GM23338 (cell line): Measurements from ENCODE around the gene LATS1. TPM values are rescaled to one million over a fixed set of nuclear protein-coding genes. Genes with fewer than 3 reads are reported as not detected.
"Not testable (repeated sequence)": the region's sequence is repeated elsewhere in the genome, so short reads cannot be mapped to it uniquely, and the experiment has no call there.

Source experiments
- ATAC-seq: fragments of 200-7000 bp; cut with Tn5 transposase; 3 replicates; pipeline ENCODE4 v1.9.1; 2020
- DNase-seq: peaks from one replicate; pipeline ENCODE4 v3.0.0-alpha.2; 2015; ENCODE audit warnings: low spot score
- H2AFZ ChIP-seq: fragments of 200-600 bp; sonication (generic); 2 replicates; pipeline ENCODE4 v1.8.0; 2016; ENCODE audit warnings: antibody characterized with exemption, mild to moderate bottlenecking, moderate library complexity
- H3F3A ChIP-seq: fragments of 200-600 bp; sonication (generic); replicated peaks from 2 replicates; pipeline ENCODE4 v1.8.0; 2017; ENCODE audit warnings: antibody characterized with exemption, mixed run types, low read depth
- H3K27ac ChIP-seq: fragments of 200-600 bp; sonication (generic); 2 replicates; pipeline ENCODE4 v1.6.1; 2016; ENCODE audit warnings: low read depth
- H3K27me3 ChIP-seq: fragments of 200-600 bp; sonication (generic); 2 replicates; pipeline ENCODE4 v1.8.0; 2016; ENCODE audit warnings: mild to moderate bottlenecking, mixed run types, moderate library complexity; ENCODE audit not compliant: insufficient read depth
- H3K36me3 ChIP-seq: fragments of 200-600 bp; sonication (generic); 2 replicates; pipeline ENCODE4 v1.8.0; 2016; ENCODE audit warnings: mild to moderate bottlenecking; ENCODE audit not compliant: insufficient read depth
- H3K4me1 ChIP-seq: fragments of 200-600 bp; sonication (generic); 2 replicates; pipeline ENCODE4 v1.8.0; 2016; ENCODE audit warnings: mild to moderate bottlenecking, moderate library complexity; ENCODE audit not compliant: insufficient read depth
- H3K4me2 ChIP-seq: fragments of 200-600 bp; sonication (generic); 2 replicates; pipeline ENCODE4 v1.7.1; 2017; ENCODE audit warnings: mixed run types
- H3K4me3 ChIP-seq: fragments of 200-600 bp; sonication (generic); 2 replicates; pipeline ENCODE4 v1.6.1; 2016; ENCODE audit warnings: mixed run types
- H3K79me2 ChIP-seq: fragments of 200-600 bp; sonication (generic); replicated peaks from 2 replicates; pipeline ENCODE4 v1.8.0; 2017; ENCODE audit warnings: mild to moderate bottlenecking; ENCODE audit not compliant: insufficient read depth
- H3K9me2 ChIP-seq: fragments of 200-600 bp; sonication (generic); 2 replicates; pipeline ENCODE4 v1.8.0; 2017; ENCODE audit not compliant: insufficient read depth
- H4K20me1 ChIP-seq: fragments of 200-600 bp; sonication (generic); replicated peaks from 2 replicates; pipeline ENCODE4 v1.8.0; 2017; ENCODE audit warnings: mild to moderate bottlenecking; ENCODE audit not compliant: insufficient read depth
- H3K27ac Mint-ChIP-seq: 2 replicates; pipeline ENCODE4 v1.8.0; 2020; ENCODE audit warnings: inconsistent platforms, mild to moderate bottlenecking, moderate library complexity, mixed read lengths
- H3K27me3 Mint-ChIP-seq: 3 replicates; pipeline ENCODE4 v1.8.0; 2022; ENCODE audit warnings: low read depth, mild to moderate bottlenecking, moderate library complexity, mixed read lengths, inconsistent platforms; ENCODE audit not compliant: insufficient read depth, poor library complexity
- H3K36me3 Mint-ChIP-seq: 3 replicates; pipeline ENCODE4 v1.8.0; 2021; ENCODE audit warnings: low read depth, mild to moderate bottlenecking, inconsistent platforms, moderate library complexity, mixed read lengths
- H3K4me1 Mint-ChIP-seq: 3 replicates; pipeline ENCODE4 v1.8.0; 2020; ENCODE audit warnings: mild to moderate bottlenecking, inconsistent platforms, mixed read lengths
- H3K4me3 Mint-ChIP-seq: 3 replicates; pipeline ENCODE4 v1.8.0; 2021; ENCODE audit warnings: moderate library complexity, mild to moderate bottlenecking, inconsistent platforms, mixed read lengths
- H3K9me3 Mint-ChIP-seq: 3 replicates; pipeline ENCODE4 v1.8.0; 2020; ENCODE audit warnings: moderate library complexity, mild to moderate bottlenecking, inconsistent platforms, mixed read lengths
- EZH2 ChIP-seq: fragments of 200-600 bp; sonication (generic); IDR thresholded peaks from one replicate; pipeline ENCODE4 v1.8.0; 2017; ENCODE audit warnings: antibody characterized with exemption, mild to moderate bottlenecking, low read depth; ENCODE audit not compliant: unreplicated experiment
- EZH2phosphoT487 ChIP-seq: fragments of 200-600 bp; sonication (generic); IDR thresholded peaks from one replicate; pipeline ENCODE4 v1.8.1; 2018; ENCODE audit warnings: antibody characterized with exemption; ENCODE audit not compliant: unreplicated experiment
- JUNB ChIP-seq: IDR thresholded peaks from one replicate; pipeline ENCODE4 v1.6.1; 2016; ENCODE audit warnings: antibody characterized with exemption; ENCODE audit not compliant: unreplicated experiment
- NANOG ChIP-seq: IDR thresholded peaks from 2 replicates; pipeline ENCODE4 v1.6.1; 2016; ENCODE audit warnings: antibody characterized with exemption, borderline replicate concordance
- POLR2AphosphoS5 ChIP-seq: IDR thresholded peaks from 2 replicates; pipeline ENCODE4 v1.6.1; 2016; ENCODE audit warnings: antibody characterized with exemption, low read depth
- polyA plus RNA-seq: library from polyadenylated mRNA; unstranded; fragments of >200 nt; fragmentation: Nextera tagmentation; extraction: Ambion mirVana; gene quantifications from 2 replicates; pipeline ENCODE4 v1.2.1, GENCODE V29; 2016
- total RNA-seq: library from RNA; depleted of rRNA; stranded (reverse); fragments of >200 nt; shearing (Covaris generic); gene quantifications from 2 replicates; pipeline ENCODE4 v1.2.3, GENCODE V29; 2014
- TF ChIP-seq, protein P1 (sequence below): IDR thresholded peaks from one replicate; pipeline ENCODE4 v1.6.1; 2018; ENCODE audit warnings: antibody characterized with exemption; ENCODE audit not compliant: unreplicated experiment
- TF ChIP-seq, protein P2 (sequence below): IDR thresholded peaks from 2 replicates; pipeline ENCODE4 v1.6.1; 2016; ENCODE audit warnings: antibody characterized with exemption
- TF ChIP-seq, protein P3 (sequence below), 2 experiments: fragments of 200-600 bp in 1 of 2; sonication (generic) in 1 of 2; conservative IDR thresholded peaks; 2 replicates each; pipeline versions ENCODE4 v1.5.1 to v1.6.1; 2016 to 2017; ENCODE audit warnings: antibody characterized with exemption in 2 of 2, low read depth in 2 of 2, mild to moderate bottlenecking in 2 of 2, moderate library complexity in 1 of 2

The LATS1 gene
- total and polyA plus RNA-seq, 2 experiments from 2014 or later, result 7.5 to 18.8 TPM

DNA sequence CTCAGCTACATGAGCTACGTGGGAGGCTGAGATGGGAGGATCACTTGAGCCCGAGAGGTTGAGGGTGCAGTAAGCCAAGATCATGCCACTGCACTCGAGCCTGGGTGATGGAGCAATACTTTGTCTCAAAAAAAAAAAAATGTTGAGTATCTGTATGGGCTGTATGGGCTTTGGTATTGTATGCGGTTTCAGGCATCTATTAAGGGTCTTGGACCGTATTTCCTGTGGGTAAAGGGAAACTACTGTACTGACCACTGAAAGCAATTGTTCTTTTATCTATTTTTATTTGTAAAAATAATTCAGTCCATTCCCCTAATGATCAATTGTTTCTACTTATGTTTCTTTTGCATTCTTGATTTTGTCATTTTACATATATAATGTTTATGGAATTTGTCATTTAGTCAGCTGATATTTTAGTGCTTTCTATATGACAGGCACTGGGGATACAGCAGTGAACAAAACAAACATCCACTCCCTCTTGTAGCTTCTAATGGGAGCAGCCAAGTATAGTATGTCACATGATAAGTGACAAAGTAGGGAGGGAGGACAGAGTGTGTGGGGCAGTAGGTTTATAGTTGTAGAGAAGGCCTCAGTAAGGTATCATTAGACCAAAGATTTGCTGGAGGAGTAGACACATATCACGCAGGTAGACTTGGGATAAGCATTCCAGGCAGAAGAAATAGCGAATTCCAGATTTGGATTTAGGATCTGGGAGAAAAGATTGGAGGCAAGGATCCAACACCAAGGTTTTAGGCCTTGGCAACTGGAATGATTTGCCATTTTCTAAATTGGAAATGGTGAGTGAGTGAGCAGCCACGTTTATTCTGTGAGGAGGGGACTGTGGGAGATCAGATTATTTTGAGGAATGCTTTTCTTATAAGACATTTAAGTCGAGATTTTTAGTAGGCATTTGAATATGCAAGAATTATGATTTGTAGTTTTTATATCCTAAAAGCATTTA lies 37.7 kb upstream of the LATS1 start (continued):
- TF ChIP-seq, protein P1, sequence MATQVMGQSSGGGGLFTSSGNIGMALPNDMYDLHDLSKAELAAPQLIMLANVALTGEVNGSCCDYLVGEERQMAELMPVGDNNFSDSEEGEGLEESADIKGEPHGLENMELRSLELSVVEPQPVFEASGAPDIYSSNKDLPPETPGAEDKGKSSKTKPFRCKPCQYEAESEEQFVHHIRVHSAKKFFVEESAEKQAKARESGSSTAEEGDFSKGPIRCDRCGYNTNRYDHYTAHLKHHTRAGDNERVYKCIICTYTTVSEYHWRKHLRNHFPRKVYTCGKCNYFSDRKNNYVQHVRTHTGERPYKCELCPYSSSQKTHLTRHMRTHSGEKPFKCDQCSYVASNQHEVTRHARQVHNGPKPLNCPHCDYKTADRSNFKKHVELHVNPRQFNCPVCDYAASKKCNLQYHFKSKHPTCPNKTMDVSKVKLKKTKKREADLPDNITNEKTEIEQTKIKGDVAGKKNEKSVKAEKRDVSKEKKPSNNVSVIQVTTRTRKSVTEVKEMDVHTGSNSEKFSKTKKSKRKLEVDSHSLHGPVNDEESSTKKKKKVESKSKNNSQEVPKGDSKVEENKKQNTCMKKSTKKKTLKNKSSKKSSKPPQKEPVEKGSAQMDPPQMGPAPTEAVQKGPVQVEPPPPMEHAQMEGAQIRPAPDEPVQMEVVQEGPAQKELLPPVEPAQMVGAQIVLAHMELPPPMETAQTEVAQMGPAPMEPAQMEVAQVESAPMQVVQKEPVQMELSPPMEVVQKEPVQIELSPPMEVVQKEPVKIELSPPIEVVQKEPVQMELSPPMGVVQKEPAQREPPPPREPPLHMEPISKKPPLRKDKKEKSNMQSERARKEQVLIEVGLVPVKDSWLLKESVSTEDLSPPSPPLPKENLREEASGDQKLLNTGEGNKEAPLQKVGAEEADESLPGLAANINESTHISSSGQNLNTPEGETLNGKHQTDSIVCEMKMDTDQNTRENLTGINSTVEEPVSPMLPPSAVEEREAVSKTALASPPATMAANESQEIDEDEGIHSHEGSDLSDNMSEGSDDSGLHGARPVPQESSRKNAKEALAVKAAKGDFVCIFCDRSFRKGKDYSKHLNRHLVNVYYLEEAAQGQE, result no peak
- no peak for TF ChIP-seq NANOG

DNA sequence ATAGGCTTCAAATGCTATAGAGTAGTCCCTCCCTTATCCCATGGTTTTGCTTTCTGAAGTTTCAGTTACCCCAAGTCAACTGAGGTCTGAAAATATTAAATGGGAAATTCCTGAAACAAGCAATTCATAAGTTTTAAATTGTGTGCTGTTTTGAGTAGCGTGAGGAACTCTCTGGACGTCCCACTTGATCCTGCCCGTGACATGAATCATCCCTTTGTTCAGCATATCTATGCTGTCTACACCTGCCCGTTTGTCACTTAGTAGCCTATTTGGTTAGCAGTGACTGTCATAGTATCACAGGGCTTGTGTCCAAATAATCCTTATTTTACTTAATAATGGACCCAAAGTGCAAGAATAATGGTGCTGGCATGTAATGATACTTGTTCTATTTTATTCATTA lies 36.6 kb upstream of the LATS1 start:
- H3K4me1 ChIP-seq, result 0 out of 2 replicates have a peak, but pooled peaks cover 8% of the 10 kb centered on the region
- no peaks in the 10 kb centered on the region for H3K36me3 Mint-ChIP-seq
- H3K27me3 Mint-ChIP-seq, result peaks cover 6% of the 10 kb centered on the region
- no peak overlapping the region for H2AFZ ChIP-seq
- H3K4me1 Mint-ChIP-seq, result peaks cover 5% of the 10 kb centered on the region; the same call in 2 of the 3 replicates
- no peaks in the 10 kb centered on the region for H3K9me3 Mint-ChIP-seq
- no peak overlapping the region for H3K27ac ChIP-seq
- peaks cover 94% of the 10 kb centered on the region for H3K79me2 ChIP-seq
- no peaks in the 10 kb centered on the region for H3K9me2 ChIP-seq
- H3K27ac Mint-ChIP-seq, result no peak overlapping the region
- no peak overlapping the region for H3K4me3 ChIP-seq
- DNase-seq (no peak), ATAC-seq (no peak)
- no peaks in the 10 kb centered on the region for H3K27me3 ChIP-seq
- TF ChIP-seq EZH2phosphoT487 (no peak), JUNB (no peak), NANOG (no peak), POLR2AphosphoS5 (no peak), EZH2 (no peak)
- TF ChIP-seq, protein P2, sequence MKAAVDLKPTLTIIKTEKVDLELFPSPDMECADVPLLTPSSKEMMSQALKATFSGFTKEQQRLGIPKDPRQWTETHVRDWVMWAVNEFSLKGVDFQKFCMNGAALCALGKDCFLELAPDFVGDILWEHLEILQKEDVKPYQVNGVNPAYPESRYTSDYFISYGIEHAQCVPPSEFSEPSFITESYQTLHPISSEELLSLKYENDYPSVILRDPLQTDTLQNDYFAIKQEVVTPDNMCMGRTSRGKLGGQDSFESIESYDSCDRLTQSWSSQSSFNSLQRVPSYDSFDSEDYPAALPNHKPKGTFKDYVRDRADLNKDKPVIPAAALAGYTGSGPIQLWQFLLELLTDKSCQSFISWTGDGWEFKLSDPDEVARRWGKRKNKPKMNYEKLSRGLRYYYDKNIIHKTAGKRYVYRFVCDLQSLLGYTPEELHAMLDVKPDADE, result no peak
- TF ChIP-seq, protein P3, sequence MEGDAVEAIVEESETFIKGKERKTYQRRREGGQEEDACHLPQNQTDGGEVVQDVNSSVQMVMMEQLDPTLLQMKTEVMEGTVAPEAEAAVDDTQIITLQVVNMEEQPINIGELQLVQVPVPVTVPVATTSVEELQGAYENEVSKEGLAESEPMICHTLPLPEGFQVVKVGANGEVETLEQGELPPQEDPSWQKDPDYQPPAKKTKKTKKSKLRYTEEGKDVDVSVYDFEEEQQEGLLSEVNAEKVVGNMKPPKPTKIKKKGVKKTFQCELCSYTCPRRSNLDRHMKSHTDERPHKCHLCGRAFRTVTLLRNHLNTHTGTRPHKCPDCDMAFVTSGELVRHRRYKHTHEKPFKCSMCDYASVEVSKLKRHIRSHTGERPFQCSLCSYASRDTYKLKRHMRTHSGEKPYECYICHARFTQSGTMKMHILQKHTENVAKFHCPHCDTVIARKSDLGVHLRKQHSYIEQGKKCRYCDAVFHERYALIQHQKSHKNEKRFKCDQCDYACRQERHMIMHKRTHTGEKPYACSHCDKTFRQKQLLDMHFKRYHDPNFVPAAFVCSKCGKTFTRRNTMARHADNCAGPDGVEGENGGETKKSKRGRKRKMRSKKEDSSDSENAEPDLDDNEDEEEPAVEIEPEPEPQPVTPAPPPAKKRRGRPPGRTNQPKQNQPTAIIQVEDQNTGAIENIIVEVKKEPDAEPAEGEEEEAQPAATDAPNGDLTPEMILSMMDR (conservative IDR thresholded peaks at IDR 0.05; ENCODE audit: low read depth in 2 of 2), result no peak
- TF ChIP-seq, protein P1, result no peak
- peaks cover 24% of the 10 kb centered on the region for H4K20me1 ChIP-seq
- no peak overlapping the region for H3K4me2 ChIP-seq
- H3K4me3 Mint-ChIP-seq, result no peak overlapping the region
- H3K36me3 ChIP-seq, result no peaks in the 10 kb centered on the region
- H3F3A ChIP-seq, result peaks cover 7% of the 10 kb centered on the region; the same call in 1 of the 2 replicates

DNA sequence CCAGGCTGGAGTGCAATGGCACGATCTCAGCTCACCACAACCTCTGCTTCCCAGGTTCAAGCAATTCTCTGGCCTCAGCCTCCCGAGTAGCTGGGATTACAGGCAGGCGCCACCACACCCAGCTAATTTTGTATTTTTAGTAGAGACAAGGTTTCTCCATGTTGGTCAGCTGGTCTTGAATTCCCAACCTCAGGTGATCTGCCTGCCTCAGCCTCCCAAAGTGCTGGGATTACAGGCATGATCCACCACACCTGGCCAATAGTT lies 35.4 kb upstream of the LATS1 start:
- H3K9me2 ChIP-seq, H3K4me1 Mint-ChIP-seq, ATAC-seq, H3K36me3 Mint-ChIP-seq, H3K36me3 ChIP-seq, H3K9me3 Mint-ChIP-seq, H3K27ac ChIP-seq, H2AFZ ChIP-seq, H3F3A ChIP-seq, H3K27me3 Mint-ChIP-seq, H3K4me2 ChIP-seq, H3K4me3 Mint-ChIP-seq, H3K4me3 ChIP-seq, H3K27ac Mint-ChIP-seq, H3K27me3 ChIP-seq, DNase-seq, H3K4me1 ChIP-seq: not testable (repeated sequence)
- peaks cover 81% of the 10 kb centered on the region for H3K79me2 ChIP-seq
- peaks cover 21% of the 10 kb centered on the region for H4K20me1 ChIP-seq
